GM19025 (cell line): Measurements from ENCODE around the gene GPRC5B.

Source experiments
- ATAC-seq: cut with Tn5 transposase; IDR thresholded peaks from one replicate; pipeline ENCODE4 v1.9.1; 2021; ENCODE audit warnings: mild to moderate bottlenecking, low read depth, moderate library complexity; ENCODE audit not compliant: unreplicated experiment

Gene GPRC5B

DNA sequence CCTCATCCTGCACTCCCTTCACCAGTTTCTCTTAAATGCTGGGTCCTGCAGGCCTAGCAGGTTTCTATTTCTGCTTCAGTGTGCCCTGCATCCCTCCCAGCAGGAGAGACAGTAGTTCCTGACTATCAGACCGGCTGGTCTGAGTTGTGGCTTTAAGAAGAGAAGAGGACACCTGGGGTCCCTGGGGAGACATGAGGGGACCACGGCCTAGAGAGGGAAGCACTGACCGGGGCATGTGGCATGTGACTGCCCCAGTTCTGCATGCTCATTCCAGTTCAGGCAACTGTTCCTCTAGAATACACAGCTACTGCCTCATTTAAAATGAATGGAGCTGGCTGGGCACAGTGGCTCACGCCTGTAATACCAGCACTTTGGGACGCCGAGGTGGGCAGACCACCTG is 61.3 kb downstream of the GPRC5B start:
- ATAC-seq = no peak

DNA sequence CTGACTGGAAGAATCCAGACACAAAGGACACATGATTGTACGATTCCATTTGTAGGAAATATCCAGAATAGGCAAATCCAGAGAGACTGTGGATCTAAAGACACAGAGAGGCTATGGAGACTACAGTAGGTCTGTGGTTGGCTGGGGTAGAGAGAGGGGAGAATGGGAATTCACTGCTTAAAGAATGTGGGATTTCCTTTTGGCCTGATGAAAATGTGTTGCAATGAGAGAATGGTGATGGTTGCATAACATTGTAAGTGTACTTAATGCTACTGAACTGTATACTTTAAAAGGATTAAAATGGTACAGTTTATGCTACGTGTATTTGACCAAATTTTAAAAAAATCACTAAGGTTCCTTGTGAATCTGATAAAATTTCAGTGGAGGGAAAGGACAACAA is 62.1 kb downstream of the GPRC5B start:
- no peak for ATAC-seq

DNA sequence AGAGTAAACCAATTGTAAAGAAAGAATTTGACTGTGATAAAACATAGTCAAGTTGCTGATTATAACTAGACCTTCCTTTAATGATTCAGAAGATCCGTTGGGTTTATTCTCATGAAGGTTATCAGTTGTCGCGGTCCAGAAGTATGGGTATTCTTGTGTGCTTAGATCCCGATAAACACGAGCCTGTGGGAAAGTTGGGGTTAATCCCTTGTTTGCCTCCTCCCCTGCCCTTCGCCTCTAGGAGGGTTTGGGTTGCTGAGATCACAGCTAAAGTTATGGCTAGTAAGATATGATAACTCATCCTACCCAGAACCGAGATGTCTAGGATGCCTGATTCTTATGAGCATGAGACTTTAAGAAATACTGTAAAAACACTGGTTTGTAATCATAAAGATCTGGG is 66.8 kb downstream of the GPRC5B start:
- no peak for ATAC-seq

DNA sequence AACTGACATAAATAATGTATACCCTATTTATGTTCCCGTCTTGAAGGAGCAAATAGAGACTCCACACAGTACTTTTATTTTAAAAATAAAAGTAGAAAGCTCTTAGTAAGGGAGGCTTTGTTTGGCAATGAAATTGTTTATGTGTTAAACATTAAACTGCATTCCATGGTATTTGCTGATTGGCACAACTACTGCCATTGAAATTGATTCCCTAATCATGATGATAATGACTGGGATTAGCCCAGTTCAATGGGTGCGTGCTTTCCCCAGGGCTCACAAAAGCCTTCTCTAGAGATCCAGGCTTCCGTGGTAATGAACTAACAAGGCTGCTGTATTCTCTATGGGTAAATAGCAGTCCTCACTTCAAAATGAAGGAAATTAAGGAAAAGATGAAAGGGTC is 67.5 kb downstream of the GPRC5B start:
- ATAC-seq = no peak

DNA sequence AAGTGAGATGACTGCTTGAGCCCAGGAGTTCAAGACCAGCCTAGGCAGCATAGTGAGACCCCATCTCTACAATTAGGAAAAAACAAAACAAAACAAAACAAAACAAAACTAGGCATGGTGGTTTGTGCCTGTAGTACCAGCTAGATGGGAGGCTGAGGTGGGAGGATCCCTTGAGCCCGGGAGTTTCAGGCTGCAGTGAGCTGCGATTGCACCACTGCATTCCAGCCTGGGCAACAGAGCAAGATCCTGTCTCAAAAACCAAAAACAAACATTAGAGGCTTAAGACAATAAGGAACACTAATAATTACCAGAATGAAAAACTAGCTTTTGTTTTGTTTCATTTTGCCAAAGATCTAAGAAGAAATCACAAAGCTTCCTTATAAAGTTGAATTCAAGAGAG is 69.2 kb downstream of the GPRC5B start:
- ATAC-seq = no peak

DNA sequence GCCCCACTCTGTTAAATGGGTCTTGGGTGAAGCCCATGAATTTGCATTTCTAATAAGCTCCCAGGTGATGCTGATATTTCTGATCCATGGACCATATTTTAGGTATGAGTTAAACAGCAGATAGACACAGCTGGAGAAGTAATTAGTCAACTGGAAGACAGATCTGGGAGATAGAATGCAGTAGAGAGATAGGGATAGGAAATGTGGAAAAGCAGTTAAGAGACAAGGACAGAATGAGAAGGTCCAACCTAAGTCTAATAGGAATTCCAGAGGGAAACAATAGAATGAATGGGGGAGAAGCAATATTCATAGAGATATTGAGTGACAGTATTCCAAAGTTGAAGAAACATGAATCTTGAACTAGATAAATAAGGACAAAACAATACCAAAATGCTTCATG is 71.7 kb downstream of the GPRC5B start:
- no peak for ATAC-seq

DNA sequence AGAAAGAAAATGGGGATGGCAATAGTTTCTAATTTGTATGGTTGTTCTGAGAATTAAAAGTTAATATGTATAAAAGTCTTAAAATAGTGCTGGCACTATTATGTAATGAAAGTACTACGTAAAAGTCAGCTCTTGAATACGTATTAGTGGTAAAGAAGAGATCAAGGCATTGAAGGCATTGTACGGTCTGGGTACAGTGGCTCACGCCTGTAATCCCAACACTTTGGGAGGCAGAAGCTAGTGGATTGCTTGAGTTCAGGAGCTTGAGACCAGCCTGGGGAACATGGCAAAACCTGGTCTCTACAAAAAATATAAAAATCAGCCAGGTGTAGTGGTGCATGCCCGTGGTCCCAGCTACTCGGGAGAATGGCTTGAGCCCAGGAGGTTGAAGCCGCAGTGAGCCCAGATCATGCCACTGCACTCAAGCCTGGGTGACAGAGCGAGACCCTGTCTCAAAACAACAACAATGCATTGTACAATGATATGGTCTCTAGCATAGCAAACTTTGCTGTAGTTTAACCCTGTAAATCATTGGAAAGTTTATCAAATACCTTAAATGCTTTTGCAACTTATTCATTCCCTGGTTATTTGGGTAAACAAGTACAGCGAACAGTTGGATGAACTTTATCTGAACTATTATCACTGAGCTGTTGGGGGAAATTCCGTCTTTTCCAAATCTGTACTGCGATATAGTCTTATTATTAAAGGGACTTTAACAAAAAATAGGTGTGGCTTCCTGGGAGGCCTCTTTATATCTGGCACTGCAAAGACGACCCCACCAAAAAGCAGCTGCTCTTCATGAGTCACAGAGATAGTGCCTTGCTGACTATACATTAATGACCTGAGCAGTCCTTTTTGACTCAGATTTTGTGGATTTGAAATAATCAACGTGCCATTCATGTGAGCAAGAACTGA is 73.6 kb downstream of the GPRC5B start:
- ATAC-seq = no peak

DNA sequence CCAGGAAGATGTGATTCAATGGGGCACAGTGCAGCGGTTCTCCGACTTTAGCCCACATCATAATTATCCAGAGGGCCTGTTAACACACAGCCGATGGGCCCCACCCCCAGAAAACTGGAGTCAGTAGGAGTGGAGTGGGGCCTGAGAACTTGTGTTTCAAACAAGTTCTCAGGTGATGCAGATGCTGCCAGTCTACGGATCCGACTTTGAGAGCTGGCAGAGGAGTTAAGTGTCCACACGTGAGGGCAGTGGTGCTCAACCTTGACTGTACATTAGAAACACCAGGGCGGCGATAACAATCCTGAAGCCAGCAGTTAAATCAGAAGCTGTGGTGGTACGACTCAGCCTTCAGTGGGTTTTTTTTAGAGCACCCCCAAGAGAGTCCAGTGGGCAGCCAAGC is 75.0 kb downstream of the GPRC5B start:
- no peak for ATAC-seq

DNA sequence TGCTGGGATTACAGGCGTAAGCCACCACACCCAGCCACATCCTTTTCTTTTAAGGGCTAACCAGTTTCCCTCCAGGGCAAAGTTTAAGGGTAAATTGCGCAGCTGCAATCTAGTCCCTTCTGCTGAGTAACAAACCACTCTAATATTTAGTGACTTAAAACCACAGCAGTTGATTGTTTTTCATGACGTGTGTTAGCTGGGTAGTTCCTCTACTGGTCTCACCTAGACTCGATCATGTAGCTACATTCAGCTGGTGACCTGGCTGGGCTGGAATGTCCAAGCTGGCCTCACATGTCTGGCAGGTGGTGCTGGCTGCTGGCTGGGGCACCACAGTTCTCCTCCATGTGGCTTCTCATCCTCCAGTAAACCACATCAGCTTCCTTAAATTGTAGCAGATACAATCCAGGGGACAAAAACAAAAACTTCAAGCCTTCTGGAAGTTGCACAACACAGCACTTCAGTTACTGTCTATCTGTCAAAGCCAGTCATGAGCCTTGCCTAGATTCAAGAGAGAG is 75.5 kb downstream of the GPRC5B start:
- ATAC-seq = no peak

DNA sequence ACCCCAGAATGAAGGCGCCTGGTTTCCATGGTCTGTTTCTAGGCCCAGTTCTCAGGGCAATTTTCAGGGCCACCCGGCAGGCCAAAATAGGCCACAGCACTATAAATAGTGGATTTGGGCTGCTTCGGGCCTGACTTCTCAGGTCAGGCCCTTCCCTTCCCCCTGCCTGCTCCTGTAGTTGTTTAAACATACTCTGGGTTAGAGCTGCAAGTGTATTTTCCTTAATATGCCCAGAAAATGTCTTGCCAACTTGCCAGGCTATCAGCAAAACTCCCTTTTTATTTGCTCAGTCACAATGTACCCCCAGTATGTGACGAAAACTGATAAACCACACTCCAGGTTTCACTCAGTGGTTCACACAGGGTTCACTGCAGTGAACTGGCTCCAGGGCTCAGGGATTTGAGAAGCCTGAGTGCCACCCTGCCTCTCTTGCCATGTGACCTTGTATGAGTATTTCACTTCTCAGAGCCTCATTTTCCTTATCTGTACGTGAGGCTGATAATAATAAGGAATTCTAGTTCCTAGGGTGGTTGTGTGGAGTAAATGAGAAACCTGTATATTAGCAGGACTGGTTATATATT is 76.5 kb downstream of the GPRC5B start:
- ATAC-seq = peak; percentile 84
